SK-MEL-5 (cell line): Measurements from ENCODE around the gene TBX18. TPM values are rescaled to one million over a fixed set of nuclear protein-coding genes. Genes with fewer than 3 reads are reported as not detected.

Experiments
- DNase-seq: peaks from one replicate; pipeline ENCODE4 v3.0.0-alpha.2; 2016; ENCODE audit warnings: low read depth, low spot score
- in situ Hi-C: cut with HindIII; loops from 2 replicates; pipeline ENCODE4 v1.10.0; 2016; ENCODE audit warnings: low sequenced_read_pairs, high pct_unique_total_duplicates, low pct_unique_long_range_greater_than_20kb
- total RNA-seq: library from RNA; depleted of rRNA; stranded (reverse); fragments of >200 nt; shearing (Covaris generic); gene quantifications from 2 replicates; pipeline ENCODE4 v1.2.3, GENCODE V29; 2014

TBX18 gene
- total RNA-seq, 1 experiment from 2014 or later, result 10.1 TPM

DNA sequence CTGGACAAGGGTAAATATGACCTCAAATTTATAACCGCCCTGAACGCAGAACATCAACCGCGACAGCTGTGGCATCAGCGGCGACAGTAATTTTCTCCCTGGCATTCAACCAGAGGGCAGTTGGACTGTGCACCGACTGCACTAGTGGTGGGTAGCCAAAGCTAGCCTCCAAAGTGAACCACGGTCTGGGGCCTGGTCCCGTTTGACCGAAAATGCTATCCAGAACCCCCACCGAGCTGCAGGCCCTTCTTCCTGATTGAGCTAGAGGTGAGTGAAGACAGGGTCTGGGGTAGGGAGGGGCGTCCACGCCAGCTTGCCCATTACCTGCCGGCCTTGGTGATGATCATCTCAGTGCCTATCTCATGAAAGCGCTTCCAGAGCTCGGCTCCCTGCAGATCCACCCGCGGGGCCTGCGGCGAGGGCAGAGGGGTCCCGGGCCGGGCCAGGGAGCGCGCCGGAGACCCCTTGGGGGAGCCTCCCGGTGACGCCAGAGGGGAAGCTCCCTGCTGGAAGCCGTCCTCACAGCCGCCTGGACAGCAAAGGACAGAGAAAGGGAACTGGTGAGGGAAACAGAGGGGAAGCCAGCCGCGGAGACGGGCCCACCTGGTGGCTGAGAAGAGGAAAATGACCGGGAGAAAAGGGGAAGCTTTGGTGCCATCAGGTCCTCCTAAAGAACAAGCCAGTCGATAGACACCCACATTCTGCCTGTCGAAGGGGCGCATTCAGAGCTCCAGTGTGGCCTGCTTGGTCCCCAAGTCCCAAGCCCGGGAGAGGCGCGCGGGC lies 2.0 kb downstream of the TBX18 start:
- in situ Hi-C loops, result no loop called here
- peak; percentile 49 for DNase-seq

GRCh38 chr6:84758486-84758885 lies 5.9 kb downstream of the TBX18 start:
- no peak for DNase-seq
- in situ Hi-C loops, result no loop called here

- in situ Hi-C loops, result no loop called here
Measured at GRCh38 chr6:84756877-84757276, 7.5 kb downstream of the TBX18 start.

GRCh38 chr6:84756466-84756865 lies 7.9 kb downstream of the TBX18 start:
- no peak for DNase-seq
- in situ Hi-C loops, result no loop called here

More at GRCh38 chr6:84756877-84757276, 7.5 kb downstream of the TBX18 start:
- no peak for DNase-seq

- DNase-seq, result no peak
- in situ Hi-C loops, result no loop called here
Measured at GRCh38 chr6:84753173-84753572, 11.2 kb downstream of the TBX18 start.

DNA sequence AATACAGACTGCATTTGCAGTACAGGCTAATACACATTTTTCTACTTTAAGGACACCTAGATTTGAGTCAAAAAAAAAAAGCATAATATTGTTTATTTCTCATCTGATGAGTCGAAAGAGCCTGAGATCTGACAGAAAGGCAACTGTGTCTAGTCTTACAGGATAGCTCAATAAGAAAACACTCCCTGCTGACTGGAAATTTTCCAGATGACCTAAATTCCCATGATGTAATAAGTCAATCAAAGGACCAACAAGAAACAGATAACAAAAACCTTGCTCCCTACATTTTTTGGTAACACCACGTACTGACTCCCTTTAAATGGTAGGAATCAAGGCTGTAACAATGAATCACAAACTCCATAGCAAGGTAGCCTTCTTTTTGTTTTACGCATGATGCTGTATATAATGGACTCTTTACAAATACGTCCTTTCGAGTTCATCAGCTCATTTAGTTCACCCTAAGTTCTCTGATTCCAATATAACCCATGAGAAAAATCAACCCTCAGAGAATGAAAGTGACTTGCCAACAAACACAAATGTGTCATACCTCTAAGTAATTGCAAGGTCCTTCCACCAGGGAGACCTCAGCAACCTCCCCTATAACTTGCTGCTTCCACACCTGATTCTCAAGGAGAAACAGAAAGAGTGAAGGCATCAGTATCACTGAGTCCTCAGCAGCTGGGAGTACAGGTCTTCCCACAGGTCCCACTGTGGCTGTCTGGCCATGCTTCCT lies 12.1 kb downstream of the TBX18 start:
- no peak for DNase-seq
- in situ Hi-C loops, result no loop called here

DNA sequence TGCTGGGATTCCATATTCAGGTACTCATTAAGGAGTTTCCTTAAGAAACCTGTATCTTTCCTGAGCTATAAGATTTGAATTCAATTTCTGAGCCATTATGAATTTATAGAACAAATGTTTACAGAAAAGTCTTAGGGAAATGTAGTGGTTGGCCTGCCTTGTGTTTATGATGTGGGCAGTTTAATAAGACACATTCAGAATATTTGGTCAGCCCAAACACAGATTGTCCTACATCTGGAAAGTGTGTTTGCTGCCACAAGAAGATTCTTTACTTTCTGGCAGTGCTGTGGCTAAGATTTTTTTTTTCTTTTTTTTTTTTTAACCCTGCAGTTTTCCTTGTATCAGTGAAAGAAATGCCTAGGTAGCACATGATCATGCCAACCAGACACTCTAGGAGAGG lies 15.2 kb downstream of the TBX18 start:
- no peak for DNase-seq
- in situ Hi-C loops, result no loop called here

- in situ Hi-C loops, result no loop called here
Measured at GRCh38 chr6:84748376-84748775, 16.0 kb downstream of the TBX18 start.

DNA sequence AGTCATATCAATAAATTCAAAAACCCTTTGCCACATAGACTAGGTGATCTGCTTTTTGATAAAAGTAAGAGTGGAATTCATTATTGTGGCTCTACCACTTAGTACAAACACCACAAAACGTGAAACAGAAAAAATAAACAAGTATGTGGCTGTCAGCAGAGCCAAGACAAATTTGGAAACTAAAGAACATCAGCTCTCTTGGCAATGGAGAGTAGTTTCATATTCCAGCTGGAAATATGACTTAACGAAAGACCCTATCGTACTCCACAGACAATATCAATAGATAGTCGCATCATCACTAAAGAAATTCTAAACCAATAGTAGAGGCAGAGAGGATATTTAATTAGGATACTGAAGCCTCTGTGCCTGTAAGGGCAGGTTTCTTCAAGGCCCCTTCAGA lies 20.8 kb downstream of the TBX18 start:
- DNase-seq, result no peak
- in situ Hi-C loops, result no loop called here

More at GRCh38 chr6:84748376-84748775, 16.0 kb downstream of the TBX18 start:
- no peak for DNase-seq

GRCh38 chr6:84740385-84740784 lies 24.0 kb downstream of the TBX18 start:
- DNase-seq, result no peak
- in situ Hi-C loops, result no loop called here

DNA sequence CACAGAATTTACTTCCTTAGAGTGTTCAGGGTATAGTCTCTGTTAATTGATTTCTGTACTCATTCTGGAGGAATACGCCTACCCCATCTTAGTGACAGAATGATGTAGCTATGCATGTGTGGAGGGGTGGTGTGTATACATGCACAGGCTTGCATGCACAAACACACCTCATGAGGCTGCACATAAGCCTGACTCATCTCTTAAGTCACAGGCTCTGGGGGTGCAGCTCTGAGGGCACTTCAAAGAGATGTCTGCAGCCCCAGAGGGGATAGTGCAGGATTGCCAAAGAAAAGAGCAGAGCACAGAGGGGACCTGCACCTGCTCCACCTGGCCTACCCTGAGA lies 24.6 kb downstream of the TBX18 start:
- in situ Hi-C loops, result no loop called here
- no peak for DNase-seq

GRCh38 chr6:84738996-84739865 lies 25.2 kb downstream of the TBX18 start:
- DNase-seq, result no peak
- in situ Hi-C loops, result no loop called here

DNA sequence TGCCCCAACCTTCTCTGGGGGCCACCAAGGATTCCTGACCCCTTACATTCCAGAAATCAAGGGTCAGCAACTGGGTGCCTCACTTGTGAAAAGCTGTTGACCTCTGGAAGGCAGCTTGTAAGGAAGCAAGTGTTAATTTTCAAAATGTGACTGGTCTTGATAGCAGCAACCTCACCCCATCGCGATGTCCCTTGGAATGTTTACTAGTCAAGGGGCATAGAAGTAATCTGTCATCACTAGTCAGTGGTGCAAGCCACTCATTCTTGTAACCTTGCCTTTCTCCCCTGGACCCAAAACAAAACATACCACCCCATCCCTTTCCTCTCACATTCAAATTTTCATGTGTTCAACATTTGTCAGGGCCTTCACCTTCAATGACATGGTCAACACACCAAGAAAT lies 30.5 kb downstream of the TBX18 start:
- no peak for DNase-seq
- in situ Hi-C loops, result no loop called here

DNA sequence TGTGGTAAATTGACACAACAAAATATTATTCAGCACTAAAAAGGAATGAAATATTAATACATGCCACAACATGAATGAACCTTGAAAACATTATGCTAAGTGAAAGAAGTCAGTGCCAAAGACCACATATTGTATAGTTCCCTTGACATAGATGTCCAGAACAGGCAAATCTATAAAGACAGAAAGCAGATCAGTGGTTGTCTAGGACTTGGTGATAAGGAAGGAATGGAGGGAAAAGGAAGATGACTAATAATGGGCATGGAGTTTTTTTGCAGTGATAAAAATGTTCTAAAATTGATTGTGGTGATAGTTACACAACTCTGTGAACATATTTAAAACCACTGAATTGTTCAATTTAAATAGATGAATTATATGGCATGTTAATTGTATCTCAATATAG lies 32.5 kb downstream of the TBX18 start:
- DNase-seq, result no peak
- in situ Hi-C loops, result no loop called here

DNA sequence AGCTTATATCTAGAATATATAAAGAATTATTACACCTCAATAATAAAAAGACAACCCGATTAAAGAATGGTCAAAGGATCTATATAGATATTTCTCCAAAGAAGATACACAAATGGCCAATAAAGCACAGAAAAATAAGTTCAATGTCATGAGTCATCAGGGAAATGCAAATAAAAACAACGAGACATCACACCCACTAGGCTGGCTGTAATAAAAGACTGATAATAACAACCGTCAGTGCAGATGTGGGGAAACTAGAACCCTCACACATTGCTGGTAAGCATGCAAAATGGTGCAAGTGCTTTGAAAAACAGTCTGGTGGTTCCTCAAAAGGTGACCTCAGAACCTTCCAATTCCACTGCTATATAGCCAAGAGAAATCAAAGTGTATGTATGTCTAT lies 33.0 kb downstream of the TBX18 start:
- no peak for DNase-seq
- in situ Hi-C loops, result no loop called here

GRCh38 chr6:84728602-84729001 lies 35.8 kb downstream of the TBX18 start:
- peak; percentile 71 for DNase-seq
- in situ Hi-C loops, result no loop called here

- no peak for DNase-seq
- in situ Hi-C loops, result no loop called here
Measured at GRCh38 chr6:84719152-84719551, 45.2 kb downstream of the TBX18 start.
